ENCODE measurements around the gene PDCD1LG2. TPM values are rescaled to one million over a fixed set of nuclear protein-coding genes. Genes with fewer than 3 reads are reported as not detected.

Gene PDCD1LG2
- total RNA-seq, 1 donor from 2014 or later: not detected

- no peaks in the 10 kb centered on the region for H3K4me1 Mint-ChIP-seq (ENCODE audit: low read depth, unreplicated experiment)
- no peaks in the 10 kb centered on the region for H3K36me3 Mint-ChIP-seq (ENCODE audit: unreplicated experiment)
- H3K27me3 Mint-ChIP-seq (ENCODE audit: unreplicated experiment): no peaks in the 10 kb centered on the region
- no peak overlapping the region for H3K27ac Mint-ChIP-seq (ENCODE audit: unreplicated experiment)
- no peaks in the 10 kb centered on the region for H3K9me3 Mint-ChIP-seq (ENCODE audit: unreplicated experiment)
- TF ChIP-seq, protein P1, sequence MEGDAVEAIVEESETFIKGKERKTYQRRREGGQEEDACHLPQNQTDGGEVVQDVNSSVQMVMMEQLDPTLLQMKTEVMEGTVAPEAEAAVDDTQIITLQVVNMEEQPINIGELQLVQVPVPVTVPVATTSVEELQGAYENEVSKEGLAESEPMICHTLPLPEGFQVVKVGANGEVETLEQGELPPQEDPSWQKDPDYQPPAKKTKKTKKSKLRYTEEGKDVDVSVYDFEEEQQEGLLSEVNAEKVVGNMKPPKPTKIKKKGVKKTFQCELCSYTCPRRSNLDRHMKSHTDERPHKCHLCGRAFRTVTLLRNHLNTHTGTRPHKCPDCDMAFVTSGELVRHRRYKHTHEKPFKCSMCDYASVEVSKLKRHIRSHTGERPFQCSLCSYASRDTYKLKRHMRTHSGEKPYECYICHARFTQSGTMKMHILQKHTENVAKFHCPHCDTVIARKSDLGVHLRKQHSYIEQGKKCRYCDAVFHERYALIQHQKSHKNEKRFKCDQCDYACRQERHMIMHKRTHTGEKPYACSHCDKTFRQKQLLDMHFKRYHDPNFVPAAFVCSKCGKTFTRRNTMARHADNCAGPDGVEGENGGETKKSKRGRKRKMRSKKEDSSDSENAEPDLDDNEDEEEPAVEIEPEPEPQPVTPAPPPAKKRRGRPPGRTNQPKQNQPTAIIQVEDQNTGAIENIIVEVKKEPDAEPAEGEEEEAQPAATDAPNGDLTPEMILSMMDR (IDR thresholded peaks at IDR 0.05; ENCODE audit: partially characterized antibody, unreplicated experiment): no peak
- H3K4me3 Mint-ChIP-seq (ENCODE audit: unreplicated experiment): no peak overlapping the region
- no peak for DNase-seq
These were observed 98.9 kb downstream of the PDCD1LG2 start for GRCh38 chr9:5609226-5609596.

DNA sequence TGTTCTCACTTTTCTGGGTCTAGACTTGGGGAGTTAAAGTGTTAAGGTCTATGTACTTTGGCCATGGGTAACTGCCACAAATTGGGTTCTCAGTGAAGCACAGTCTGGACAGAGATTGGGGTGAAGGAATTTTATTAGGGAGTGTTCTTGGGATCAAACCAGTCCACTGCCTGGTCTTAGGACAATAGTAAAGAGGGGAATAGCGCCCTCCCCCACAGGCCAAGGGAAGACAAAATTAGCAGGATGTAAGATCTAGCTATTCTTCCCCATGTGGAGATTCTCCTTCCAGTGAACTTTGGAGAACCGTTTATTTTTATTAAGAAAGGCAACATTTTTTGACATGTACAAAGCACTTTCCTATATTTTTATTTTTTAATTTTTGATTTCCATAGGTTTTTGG lies 100.2 kb downstream of the PDCD1LG2 start:
- no peaks in the 10 kb centered on the region for H3K4me1 Mint-ChIP-seq (ENCODE audit: low read depth, unreplicated experiment)
- no peak for DNase-seq
- H3K4me3 Mint-ChIP-seq (ENCODE audit: unreplicated experiment): no peak overlapping the region
- H3K27me3 Mint-ChIP-seq (ENCODE audit: unreplicated experiment): no peaks in the 10 kb centered on the region
- no peaks in the 10 kb centered on the region for H3K9me3 Mint-ChIP-seq (ENCODE audit: unreplicated experiment)
- no peak overlapping the region for H3K27ac Mint-ChIP-seq (ENCODE audit: unreplicated experiment)
- no peaks in the 10 kb centered on the region for H3K36me3 Mint-ChIP-seq (ENCODE audit: unreplicated experiment)
- TF ChIP-seq, protein P1 (IDR thresholded peaks at IDR 0.05; ENCODE audit: partially characterized antibody, unreplicated experiment): no peak

DNA sequence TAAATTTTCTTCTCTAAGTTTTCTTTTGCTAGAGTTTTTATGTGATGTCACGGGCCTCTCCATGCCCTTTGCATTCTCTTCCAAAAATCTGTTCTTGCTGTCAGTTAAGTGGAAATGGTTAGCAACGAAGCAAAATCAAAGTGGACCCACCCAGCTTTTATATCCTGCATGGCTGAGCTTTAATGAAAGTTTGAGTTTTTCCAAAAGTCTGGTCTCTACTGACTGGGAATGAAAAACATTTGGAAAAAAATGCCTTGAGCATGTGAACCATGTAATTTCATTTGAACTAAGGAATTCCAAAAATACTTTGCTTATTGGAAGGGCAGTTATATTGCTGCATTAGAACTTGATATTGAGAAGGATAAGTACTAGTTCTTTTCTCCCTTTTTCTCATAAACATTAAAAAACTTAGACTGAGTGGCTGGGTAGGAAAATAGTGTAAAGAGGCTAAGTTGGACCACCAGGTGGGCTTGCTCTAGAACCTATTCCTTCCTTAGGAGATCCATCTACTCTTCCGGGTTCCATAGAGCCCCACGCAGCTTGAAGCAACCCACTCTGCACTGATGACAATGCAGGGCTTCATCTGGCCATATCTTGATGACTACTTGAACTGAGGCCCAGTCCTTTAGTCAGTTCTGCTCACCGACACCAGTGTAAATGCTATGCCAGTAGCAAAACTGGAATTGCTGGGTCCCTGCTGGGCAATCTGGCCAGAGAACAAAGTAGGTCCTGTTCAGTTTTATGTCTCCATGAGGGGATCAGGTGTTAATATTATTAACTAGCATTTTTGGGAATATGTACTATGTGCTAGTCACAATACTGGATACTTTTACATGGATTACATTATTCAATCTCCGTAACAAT lies 101.2 kb downstream of the PDCD1LG2 start:
- no peaks in the 10 kb centered on the region for H3K9me3 Mint-ChIP-seq (ENCODE audit: unreplicated experiment)
- TF ChIP-seq, protein P1 (IDR thresholded peaks at IDR 0.05; ENCODE audit: partially characterized antibody, unreplicated experiment): no peak
- H3K36me3 Mint-ChIP-seq (ENCODE audit: unreplicated experiment): no peaks in the 10 kb centered on the region
- DNase-seq: no peak
- no peaks in the 10 kb centered on the region for H3K27me3 Mint-ChIP-seq (ENCODE audit: unreplicated experiment)
- no peaks in the 10 kb centered on the region for H3K4me1 Mint-ChIP-seq (ENCODE audit: low read depth, unreplicated experiment)
- H3K4me3 Mint-ChIP-seq (ENCODE audit: unreplicated experiment): no peak overlapping the region
- H3K27ac Mint-ChIP-seq (ENCODE audit: unreplicated experiment): no peak overlapping the region

GRCh38 chr9:5612185-5612530 lies 101.8 kb downstream of the PDCD1LG2 start:
- Mint-ChIP-seq H3K27me3 (ENCODE audit: unreplicated experiment) (no peaks in the 10 kb centered on the region), H3K36me3 (ENCODE audit: unreplicated experiment) (no peaks in the 10 kb centered on the region), H3K27ac (ENCODE audit: unreplicated experiment) (no peak overlapping the region), H3K9me3 (ENCODE audit: unreplicated experiment) (no peaks in the 10 kb centered on the region), H3K4me1 (ENCODE audit: low read depth, unreplicated experiment) (no peaks in the 10 kb centered on the region), H3K4me3 (ENCODE audit: unreplicated experiment) (no peak overlapping the region)
- DNase-seq: no peak
- TF ChIP-seq, protein P1 (IDR thresholded peaks at IDR 0.05; ENCODE audit: partially characterized antibody, unreplicated experiment): no peak

GRCh38 chr9:5614192-5614591 lies 103.9 kb downstream of the PDCD1LG2 start:
- no peaks in the 10 kb centered on the region for H3K27me3 Mint-ChIP-seq (ENCODE audit: unreplicated experiment)
- H3K9me3 Mint-ChIP-seq (ENCODE audit: unreplicated experiment): no peaks in the 10 kb centered on the region
- no peak overlapping the region for H3K4me3 Mint-ChIP-seq (ENCODE audit: unreplicated experiment)
- no peaks in the 10 kb centered on the region for H3K4me1 Mint-ChIP-seq (ENCODE audit: low read depth, unreplicated experiment)
- TF ChIP-seq, protein P1 (IDR thresholded peaks at IDR 0.05; ENCODE audit: partially characterized antibody, unreplicated experiment): no peak
- H3K27ac Mint-ChIP-seq (ENCODE audit: unreplicated experiment): no peak overlapping the region
- DNase-seq: no peak
- H3K36me3 Mint-ChIP-seq (ENCODE audit: unreplicated experiment): no peaks in the 10 kb centered on the region
